Measurements from ENCODE around the gene PHAF1.

- TF ChIP-seq POLR2A (IDR thresholded peaks at IDR 0.05): no peak
- no peak for TF ChIP-seq CTCF (IDR thresholded peaks at IDR 0.05)
- TF ChIP-seq POLR2AphosphoS5 (IDR thresholded peaks at IDR 0.05): no peak
These were observed 84.5 kb downstream of the PHAF1 start for GRCh38 chr16:67194260-67194659.
